Measurements from ENCODE around the gene GABBR2.

GABBR2 gene

GRCh38 chr9:98410185-98410697 is 298.5 kb downstream of the GABBR2 start:
- FAIRE-seq (no peak), DNase-seq (ENCODE audit: insufficient read length, low spot score) (no peak)
- peak; percentile 10 for TF ChIP-seq CTCF (IDR thresholded peaks at IDR 0.05; ENCODE audit: insufficient read depth, missing control alignments)

GRCh38 chr9:98409719-98410118 is 299.0 kb downstream of the GABBR2 start:
- FAIRE-seq: no peak
- TF ChIP-seq CTCF (IDR thresholded peaks at IDR 0.05; ENCODE audit: insufficient read depth, missing control alignments): no peak
- no peak for DNase-seq (ENCODE audit: insufficient read length, low spot score)

- TF ChIP-seq CTCF (IDR thresholded peaks at IDR 0.05; ENCODE audit: insufficient read depth, missing control alignments): no peak
- DNase-seq (ENCODE audit: insufficient read length, low spot score) (no peak), FAIRE-seq (no peak)
Observed at GRCh38 chr9:98406469-98406868, 302.3 kb downstream of the GABBR2 start.

- no peak for FAIRE-seq
- DNase-seq (ENCODE audit: insufficient read length, low spot score): no peak
Observed at GRCh38 chr9:98404237-98404636, 304.5 kb downstream of the GABBR2 start.

GRCh38 chr9:98403715-98404114 is 305.0 kb downstream of the GABBR2 start:
- FAIRE-seq (no peak), DNase-seq (ENCODE audit: insufficient read length, low spot score) (no peak)
- no peak for TF ChIP-seq CTCF (IDR thresholded peaks at IDR 0.05; ENCODE audit: insufficient read depth, missing control alignments)

More at GRCh38 chr9:98404237-98404636, 304.5 kb downstream of the GABBR2 start:
- no peak for TF ChIP-seq CTCF (IDR thresholded peaks at IDR 0.05; ENCODE audit: insufficient read depth, missing control alignments)

- TF ChIP-seq CTCF (IDR thresholded peaks at IDR 0.05; ENCODE audit: insufficient read depth, missing control alignments): no peak
- no peak for FAIRE-seq
- no peak for DNase-seq (ENCODE audit: insufficient read length, low spot score)
Observed at GRCh38 chr9:98402019-98402840, 306.5 kb downstream of the GABBR2 start.

All from D721Med (cell line).